DMS 273 treated with DMSO at 0.1 percent for 48 hours (cell line): ENCODE results near the gene COA8.
"Not testable (repeated sequence)": the region's sequence is repeated elsewhere in the genome, so short reads cannot be mapped to it uniquely, and the experiment has no call there.

Experiments used
- DNase-seq: peaks from one replicate; lab custom pipeline; 2025; lab: John Stamatoyannopoulos, UW

The COA8 gene

DNA sequence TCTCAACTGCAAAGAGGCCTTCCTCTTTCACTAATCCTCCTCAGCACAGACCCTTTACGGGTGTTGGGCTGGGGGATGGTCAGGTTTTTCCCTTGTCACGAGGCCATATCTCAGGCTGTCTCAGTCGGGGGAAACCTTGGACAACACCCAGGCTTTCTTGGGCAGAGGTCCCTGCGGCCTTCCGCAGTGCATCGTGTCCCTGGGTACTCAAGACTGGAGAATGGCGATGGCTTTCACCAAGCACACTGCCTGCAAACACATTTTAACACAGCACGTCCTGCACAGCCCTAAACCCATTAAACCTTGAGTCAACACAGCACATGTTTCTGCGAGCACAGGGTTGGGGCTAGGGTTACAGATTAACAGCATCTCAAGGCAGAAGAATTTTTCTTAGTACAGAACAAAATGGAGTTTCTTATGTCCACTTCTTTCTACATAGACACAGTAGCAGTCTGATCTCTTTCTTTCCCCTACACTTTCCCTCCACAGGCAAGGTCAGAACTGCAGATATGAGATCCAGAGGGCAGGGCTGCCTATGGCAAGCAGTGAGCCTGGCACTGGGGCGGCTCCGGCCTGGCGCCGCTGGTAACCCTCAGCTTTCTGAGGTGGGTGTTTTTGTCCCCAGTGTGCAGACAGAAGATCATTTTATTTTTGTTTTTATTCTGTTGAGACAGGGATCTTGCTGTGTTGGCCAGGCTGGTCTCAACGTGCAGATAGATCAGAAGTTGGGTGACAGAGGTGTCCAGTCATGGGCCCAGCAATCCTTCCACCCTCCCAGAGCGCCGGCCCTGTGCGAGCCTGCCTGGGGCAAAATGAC lies 37.1 kb upstream of the COA8 start:
- DNase-seq = not testable (repeated sequence)

DNA sequence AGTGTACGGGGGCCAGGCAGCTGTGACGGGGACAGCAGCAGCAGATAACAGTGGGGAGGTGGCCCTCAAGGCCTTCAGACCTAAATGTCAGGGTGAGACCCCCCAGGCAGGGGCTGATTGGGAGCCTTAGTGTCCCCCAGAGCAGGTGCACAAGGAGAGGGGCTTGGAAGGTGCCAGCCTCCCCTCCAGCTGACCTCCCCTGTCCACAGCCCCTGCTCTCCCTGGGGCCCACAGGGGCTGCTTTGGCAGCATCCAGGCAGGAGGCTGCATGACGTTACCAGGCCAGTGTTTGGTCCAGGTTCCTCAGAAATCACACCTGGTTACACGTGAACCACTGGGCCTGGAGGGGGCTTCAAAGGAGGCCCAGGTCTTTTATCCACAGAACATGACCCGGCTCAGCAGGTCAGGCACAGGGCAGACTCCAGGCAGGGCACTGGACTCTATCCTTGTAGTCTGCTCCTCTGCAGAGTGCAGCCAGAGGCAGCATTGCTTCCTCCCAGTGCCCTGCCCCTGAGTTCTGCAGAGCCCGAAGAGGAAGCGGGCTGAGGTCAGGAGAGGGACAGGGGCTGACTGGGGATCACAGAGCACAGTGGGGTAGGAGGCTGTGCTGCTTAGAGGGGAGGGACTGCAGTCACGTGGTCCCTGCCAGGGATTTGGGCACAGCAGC lies 36.4 kb upstream of the COA8 start:
- no peak for DNase-seq

DNA sequence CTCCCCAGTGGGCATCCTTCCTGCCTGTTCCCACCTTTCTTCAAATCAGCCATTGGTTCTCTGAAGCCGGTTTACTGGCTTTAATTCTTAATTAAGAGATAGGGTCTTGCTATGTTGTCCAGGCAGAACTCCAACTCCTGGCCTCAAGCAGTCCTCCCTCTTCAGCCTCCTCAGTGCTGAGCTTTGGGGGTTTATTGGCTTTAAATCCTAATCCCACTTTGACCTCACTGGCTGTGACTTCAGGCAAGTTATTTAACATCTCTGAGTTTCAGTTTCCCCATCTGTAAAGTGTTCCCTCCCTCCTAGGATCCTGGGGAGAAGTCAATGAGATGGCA lies 35.9 kb upstream of the COA8 start:
- DNase-seq = no peak

DNA sequence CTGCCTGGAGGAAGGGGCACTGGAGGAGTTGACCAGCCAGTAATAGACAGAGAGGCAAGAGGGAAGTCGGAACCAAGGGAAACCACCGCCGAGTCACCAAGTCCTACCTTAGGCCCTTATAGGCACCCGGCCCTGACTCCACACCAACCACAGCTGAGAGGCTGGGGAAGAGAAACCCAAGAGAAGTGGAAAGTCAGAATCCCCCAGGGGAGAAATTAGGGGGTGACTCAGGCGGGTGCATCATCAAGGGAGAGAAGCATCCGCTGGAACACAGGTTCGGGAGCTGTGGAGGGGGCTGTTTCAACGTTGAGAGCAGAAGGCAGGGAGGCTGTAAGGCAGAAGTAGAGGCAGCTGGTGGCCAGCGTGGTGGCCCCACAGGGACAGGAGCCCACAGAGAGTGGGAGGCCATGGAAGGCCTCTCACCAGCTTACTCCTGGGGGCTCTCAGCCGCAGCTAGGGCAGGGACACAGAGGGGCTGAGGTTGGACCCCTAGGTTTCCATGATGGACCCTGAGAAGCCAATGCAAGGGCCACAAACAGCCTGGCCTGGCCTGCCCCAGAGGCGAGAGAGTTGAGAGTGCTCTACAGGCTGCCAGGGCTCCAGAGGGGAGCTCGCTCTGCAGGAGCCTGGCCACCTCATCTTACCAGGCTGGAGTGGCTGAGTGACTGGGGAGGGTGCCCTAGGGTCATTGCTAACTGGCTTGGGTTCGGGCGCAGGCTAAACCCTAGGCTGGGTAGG lies 35.2 kb upstream of the COA8 start:
- no peak for DNase-seq

DNA sequence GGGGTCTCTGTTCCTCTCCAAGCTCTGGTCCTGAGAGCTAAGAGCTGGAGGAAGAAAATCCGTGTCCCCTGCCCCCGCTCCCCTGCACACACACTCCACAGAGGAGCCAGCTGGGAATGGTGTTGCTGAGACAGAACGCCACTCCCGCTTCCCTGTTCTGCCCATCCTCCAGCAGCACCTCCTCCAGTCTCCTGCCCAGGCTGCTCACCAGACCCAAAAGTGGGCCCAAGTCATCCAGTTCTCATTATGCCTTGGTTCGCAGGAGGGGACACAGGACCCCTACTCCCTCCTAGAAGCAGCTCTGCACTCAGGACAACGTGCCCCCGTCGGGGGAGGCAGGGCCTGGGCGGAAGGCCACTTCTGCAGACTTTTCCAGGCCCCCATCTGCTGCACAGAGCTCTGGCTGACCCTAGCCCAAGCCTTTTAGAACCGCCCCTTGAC lies 34.6 kb upstream of the COA8 start:
- no peak for DNase-seq

DNA sequence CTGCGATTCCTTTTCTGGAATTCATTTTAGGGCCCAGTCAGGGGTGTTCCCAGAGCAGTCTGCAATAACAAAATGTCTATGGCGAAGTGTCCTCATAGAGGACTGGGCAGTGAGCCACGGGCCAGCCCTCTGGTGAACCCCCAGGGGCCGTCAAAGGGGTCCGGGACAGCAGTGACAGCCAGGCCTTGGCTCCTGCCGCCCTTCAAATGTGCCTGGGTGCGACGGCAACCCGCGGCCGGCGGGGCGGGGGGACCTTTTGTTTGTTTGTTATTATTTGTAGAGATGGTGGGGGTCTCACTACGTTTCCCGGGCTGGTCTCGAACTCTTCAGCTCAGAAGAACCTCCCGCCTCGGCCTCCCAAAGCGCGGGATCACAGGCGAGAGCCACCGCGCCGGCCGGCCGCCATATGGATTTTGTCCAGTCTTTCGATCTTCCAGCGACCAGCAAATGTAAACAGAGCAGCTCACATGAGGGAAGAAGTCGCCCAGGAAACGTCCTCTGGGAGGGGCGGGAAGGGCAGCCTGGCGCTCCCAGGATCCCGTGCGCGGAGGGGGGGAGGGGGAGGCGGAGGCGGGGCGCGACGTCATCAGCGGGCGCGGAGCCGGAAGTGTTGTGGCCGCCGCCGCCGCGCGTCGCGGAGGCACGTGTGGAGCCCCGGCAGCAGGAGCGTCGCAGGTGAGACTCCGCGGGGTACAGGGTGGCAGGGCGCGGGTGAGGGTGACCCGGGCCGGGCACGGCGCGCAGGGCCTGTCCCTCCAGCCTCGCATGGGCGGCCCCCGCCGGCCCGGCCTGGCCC lies 34.0 kb upstream of the COA8 start, which contains the start of gene TRMT61A:
Gene TRMT61A, plus strand, starts transcription at position 610 of the 796 bp plus-strand sequence. CDS start 783 bp downstream, outside the sequence.
- peak; percentile 70 for DNase-seq

DNA sequence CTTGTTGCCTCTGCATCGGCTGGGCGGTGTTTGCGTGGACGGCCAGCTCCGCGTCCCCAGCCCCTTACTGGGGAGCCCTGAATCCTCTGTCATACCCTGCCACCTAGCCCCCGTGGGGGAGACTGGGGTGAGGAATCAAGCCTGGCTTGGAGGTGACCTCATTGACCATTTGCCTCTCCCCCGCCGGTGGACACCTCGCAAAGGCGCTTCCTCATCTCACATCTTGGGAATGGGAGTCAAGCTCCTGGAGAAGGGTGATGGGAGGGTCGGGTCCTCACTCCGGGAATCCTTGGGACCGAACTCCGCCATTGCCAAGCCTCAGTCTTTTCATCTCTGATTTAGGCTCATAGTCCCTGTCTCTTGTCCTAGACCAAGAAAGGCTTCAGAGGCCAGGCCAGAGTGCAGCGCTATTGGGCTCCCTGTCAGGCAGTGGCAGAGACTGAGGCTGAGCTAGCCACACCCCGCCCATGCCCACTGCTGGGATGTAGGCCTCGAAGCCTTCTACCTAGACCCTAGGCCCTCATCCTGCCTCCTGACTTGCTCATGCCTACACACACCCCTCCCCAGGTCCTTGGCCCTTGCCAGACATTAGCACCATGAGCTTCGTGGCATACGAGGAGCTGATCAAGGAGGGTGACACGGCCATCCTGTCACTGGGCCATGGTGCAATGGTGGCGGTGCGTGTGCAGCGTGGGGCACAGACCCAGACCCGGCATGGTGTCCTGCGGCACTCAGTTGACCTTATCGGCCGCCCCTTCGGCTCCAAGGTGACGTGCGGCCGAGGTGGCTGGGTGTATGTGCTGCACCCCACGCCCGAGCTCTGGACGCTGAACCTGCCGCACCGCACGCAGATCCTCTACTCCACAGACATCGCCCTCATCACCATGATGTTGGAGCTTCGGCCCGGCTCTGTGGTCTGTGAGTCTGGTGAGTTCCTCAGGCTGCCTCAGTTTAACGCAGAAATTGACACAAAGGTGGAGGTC lies 33.1 kb upstream of the COA8 start:
- DNase-seq = no peak

DNA sequence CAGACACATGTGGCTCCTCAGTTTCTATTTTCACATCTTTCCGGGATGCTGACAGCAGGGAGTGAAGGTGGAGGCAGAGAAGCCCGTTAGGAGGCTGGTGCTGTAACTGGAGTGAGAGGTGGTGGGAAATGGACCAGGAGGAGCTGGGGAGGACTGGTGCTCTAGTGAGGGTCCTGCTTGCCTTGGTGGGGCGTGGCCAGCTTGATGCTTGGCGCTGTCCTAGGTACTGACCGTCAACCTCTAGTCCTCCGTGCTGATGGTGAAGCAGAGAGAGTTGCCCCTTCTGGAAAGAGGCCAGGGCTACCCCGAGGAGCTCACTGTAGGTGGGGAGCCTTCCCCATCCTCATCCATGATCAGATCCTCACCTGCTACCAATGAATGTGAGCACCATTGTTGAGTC lies 32.4 kb upstream of the COA8 start:
- DNase-seq = no peak

DNA sequence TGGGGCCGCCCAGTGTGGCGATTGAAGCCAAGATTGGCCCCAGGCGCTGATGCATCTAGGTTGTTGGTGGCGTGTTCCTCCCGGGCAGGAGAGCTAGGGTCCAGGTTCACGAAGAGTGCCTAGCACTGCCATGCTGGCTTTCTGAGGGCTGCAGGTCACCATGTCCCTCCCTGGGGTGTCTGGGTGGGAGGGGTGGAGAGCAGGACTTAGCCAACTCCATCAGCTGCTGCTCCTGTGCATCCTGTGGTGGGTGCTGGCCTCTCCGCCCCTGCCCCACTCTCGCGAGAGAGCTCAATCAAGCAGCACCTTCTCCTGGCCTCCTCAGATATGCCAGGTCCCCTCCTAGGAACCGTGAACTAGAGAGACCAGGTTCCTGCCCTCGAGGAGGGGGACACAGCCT lies 31.9 kb upstream of the COA8 start:
- DNase-seq = no peak

DNA sequence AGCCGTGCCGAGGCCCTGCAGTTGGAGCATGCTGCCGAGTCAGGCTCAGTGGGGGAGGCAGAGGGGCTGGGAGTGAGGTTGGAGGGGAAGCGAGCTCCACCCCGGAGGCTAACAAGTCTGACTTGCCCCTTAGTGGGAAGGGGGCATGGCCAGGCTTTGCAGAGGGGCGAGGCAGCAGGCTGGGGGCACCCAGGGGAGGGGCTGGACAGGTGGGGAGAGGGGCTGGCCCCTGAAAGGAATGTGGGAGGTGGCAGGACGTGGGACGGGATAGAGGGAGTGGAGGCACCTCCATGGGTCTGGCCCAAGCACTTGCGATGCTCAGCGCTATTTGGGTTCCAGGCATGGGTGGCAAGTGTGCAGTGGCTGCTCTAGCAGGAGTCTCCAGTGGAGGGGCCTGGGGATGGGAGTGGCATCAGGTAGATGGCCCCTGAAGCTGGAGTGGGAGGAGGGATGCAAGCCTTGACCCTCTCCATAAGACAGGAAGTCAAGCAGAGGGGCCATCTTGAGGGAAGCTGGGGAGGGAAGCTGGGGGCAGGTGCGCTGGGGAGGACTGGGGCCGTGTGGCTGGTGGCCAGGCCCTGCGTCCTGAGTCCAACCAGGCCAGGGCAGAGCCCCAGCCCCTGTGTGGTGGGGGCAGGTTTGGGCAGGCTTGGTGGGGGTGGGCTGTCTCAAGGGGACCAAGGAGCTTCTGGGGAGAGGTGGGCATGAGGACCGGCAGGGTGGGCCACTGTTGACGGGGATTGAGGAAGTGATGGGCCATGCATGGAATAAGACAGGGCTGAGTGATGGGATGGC lies 31.1 kb upstream of the COA8 start:
- DNase-seq = no peak

DNA sequence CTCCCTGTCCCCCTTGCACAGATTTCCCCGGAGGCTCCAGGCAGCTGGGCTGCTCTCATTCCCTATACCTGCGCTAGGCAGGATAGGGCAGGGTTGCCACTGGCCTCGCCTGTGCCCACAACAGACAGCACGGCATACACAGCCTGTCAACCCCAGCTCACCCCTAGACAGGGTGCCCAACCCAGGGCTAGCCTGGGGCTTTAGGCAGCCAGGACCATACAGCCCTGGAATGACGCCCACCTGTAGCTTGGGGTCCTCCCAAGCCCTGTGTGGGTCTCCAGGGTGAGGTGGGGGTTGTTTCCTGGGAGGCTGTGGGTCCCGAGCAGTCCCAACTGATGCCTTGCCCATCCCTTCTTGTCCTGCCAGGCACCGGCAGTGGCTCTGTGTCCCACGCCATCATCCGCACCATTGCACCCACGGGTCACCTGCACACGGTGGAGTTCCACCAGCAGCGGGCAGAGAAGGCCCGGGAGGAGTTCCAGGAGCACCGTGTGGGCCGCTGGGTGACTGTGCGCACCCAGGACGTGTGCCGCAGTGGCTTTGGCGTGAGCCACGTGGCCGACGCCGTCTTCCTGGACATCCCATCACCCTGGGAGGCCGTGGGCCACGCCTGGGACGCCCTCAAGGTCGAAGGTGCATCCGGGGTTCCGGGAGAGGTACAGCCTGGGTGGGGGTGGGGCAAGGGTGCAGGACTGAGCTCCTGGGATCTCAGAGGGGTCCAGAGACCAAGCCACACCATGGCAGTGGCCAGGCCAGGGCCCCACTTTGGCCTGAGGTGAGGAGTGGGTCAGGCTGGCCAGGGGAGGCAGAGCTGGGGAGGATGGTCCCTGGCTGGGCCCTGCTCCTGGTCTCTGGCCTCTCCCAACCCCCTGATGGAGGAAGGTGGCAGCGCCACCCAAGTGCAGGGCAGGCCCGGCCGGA lies 30.3 kb upstream of the COA8 start:
- DNase-seq = no peak

DNA sequence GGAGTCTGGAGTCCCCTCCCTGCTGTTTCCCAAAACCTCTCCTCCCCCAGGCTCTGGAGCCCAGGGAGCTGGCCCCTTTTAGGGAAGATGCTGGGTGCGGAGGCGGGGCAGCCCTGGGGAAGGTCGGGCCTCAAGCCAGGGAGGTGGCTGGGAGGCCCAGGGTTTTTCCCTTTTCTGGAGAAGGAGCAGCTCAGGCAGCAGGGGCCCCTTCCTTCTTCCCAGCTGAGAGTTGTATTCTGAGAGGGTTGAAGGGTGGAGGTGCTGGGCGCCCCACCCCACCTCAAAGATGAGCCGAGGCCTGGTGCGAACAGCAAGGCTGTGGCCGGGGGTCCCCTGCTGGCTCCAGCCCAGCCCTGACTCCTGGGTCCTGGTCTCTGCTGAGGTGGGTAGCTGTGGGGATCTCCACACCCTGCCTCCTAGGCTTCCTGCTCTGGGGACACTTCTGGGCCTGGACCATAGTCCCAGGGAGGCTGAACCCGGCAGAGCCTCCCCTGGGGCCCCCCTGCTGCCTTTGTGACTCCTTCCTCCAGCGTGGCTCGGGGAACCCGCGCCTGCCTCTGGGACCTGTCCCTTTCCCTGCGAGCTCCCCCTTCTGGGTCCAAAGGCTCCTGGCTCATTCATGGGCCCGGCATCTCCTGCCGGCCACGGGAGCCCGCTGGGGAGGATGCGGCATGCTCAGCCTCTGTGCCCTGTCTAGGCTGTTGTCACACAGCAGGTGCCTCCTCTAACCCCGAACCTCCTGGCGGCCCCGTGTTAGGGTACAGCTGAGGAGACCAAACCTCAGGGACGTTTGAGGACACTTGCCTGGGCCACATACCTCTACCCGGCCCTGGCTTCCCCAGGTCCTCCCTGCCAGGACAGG lies 29.4 kb upstream of the COA8 start:
- no peak for DNase-seq

DNA sequence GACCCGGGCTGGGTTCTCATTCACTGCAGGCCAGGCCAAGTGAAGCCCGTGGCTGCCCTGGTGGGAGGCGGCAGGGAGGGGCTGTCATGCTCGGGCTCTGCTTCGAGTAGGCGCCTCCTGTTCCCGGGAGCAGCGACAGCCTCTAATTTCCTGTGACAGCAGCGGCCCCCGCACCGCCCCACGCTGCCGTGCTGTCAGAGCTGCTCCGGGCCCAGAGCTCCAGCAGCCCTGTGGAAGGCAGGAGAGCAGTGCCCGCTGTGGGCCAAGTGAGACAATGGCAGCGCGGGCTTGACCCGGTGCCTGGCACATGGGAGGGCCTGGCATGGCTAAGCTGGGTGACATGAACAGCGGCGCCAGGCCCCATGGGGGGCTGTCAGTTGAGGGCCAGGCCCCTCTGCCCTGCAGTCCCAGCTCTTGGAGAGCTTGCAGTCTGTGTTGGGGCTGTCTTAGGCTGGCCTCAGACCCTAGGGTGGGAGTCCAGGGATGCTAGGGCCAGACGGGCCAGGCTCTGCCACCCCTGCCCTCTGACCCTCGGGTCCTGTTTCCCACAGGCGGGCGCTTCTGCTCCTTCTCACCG lies 28.7 kb upstream of the COA8 start:
- DNase-seq = no peak

DNA sequence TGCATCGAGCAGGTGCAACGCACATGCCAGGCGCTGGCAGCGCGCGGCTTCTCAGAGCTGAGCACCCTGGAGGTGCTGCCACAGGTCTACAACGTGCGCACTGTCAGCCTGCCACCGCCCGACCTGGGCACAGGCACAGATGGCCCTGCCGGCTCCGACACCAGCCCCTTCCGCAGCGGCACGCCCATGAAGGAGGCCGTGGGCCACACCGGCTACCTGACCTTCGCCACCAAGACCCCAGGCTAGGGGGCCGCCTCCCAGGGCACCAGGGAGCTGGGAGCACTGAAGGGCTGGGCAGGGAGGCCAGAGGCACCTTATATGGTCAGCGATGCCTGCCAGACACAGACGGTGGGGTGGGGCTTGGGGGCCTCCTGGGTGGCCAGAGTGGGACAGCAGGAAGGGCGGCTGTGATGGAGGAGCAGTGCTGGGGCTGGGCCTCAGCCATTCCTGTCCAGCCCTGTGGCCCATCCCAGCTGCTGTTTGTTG lies 28.1 kb upstream of the COA8 start:
- DNase-seq = no peak

DNA sequence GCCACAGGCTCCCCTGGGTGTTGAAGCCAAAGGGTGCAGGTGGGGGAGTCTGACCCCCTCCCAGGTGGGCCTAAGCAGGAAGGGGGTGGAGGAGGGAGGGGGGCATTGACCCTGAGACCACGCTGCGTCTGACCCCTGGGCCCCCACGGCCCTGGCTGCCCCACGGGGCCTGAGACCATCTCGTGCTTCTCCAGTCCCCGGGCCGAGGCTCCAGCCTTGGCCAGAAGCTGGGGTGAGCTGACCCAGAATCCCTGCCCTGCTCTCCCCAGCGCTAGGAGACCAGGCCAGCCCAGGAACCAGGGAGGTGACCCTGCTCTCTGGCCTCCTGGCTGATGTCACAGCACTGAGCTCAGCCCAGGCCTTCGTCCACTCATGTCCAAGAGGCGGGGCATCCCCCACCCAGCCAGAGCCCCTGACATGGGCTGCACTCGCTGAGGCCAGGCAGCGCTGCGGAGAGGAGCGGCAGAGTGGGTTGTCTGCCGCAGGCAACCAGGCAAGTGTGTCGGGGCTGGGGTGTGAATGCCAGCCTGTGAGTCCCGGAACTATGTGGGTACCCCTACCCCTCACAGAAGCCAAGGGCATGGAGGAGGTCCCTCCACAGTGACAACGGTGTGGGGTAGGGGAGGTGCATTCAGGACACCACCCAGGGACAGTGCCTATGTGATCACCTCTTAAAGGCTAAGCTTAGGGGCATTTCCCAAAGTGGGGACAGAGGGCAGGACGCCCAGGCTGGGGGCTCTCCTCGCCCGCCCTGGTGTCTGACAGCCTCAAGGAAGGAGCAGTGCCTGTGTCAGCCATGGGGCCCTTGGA lies 27.5 kb upstream of the COA8 start:
- DNase-seq = no peak

DNA sequence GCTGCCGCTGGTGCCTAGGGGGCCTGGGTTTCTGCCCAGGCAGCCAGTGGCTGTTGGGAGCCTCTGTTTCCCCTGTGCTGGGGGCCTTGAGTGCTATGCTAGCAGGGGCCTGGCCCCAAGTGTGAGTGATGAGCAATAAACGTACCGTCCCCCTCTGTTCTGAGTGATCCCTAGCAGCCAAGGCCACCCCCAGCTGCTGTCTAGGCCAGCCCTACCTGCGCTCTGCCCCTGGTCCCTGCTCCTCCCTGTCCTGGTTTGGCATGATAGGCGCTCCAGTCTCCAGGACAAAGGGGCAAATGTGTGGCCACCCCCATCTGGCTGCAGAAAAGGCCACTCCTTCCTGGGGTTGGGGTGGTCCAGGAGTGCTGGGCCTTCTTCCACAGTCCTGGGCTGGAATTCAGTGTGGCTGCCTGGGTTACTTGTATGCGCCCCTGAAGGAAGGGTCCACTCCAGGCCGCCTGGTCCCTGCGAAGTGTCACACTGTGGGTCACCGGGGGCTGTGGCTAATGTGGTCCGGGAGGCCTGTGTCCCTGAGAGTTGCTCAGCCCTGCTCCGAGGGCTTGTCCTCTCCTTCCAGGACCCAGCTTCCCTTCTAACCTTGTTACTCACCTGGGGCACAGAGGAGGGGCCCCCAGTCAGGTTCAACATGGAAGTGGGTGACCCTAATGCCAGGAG lies 26.7 kb upstream of the COA8 start:
- DNase-seq = no peak
